ENCODE results near the gene MED12L. TPM values are rescaled to one million over a fixed set of nuclear protein-coding genes. Genes with fewer than 3 reads are reported as not detected.

The MED12L gene
- polyA plus RNA-seq, 1 of the 3 experiments (the other 2 are of a cell fraction): 0.03 TPM

DNA sequence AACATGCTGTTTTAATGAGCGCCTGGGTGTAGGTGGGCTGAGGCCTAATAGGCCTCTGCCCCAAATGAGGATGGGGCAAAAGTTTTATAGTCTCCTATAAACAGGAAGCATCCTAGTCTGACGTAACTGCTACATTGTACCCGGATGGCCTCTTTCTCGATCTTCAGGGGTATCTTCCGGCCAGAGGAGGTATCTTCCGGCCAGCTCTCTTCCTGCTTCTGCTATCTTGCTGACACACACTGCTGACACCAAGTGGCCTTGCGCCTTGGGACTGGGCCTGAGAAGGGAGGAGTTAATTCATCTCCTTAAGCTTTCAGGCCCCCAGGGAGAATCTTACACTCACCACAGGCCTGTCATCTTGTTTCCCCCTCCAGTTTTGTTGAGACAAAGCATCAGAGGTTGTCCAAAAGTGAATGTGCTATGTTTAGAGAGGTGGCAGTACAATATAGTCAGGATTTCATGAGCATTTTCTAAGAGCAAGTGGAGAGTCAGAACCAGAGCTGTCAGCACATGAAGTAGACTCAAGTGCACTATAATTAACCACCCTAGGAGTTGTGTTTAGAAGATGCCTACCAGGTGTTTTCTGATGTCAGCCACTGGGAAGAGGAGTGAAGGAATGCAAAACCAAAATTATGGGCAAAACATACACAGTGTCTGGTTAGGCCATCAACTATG is 391.0 kb downstream of the MED12L start:
- ChIA-PET CTCF (interaction anchor here (1.2 to 9.0 kb wide), 2 partner anchors 8 to 362 kb away, joined by 3 to 57 read pairs; no protein-coding TSS in a partner anchor), POLR2A (no interaction called here)
- Histone ChIP-seq H3K27ac (ENCODE audit: low read depth in 2 of 2, low read length in 1 of 2) (no peak overlapping the region), H3K9me2 (no peaks in the 10 kb centered on the region), H3K27me3 (ENCODE audit: insufficient read depth) (no peaks in the 10 kb centered on the region), H3K9me3 (no peaks in the 10 kb centered on the region; the same call in 1 of the 2 replicates), H3K36me3 (replicated peaks in 1 of 2; ENCODE audit: control insufficient read depth in 1 of 2, insufficient read depth in 2 of 2, low read length in 1 of 2) (no peaks in the 10 kb centered on the region), H3K4me2 (no peak overlapping the region), H3F3A (replicated peaks; ENCODE audit: insufficient read depth) (no peaks in the 10 kb centered on the region), H3K4me3 (ENCODE audit: low read depth in 2 of 2, low read length in 1 of 2) (no peak overlapping the region), H4K20me1 (ENCODE audit: insufficient read depth) (peaks cover 3% of the 10 kb centered on the region; the same call in 1 of the 2 replicates), H2AFZ (ENCODE audit: low read depth) (no peak overlapping the region), H3K9ac (no peak overlapping the region), H3K4me1 (ENCODE audit: control insufficient read depth in 1 of 2, insufficient read depth in 2 of 2, low read depth in 1 of 2, low read length in 1 of 2) (peaks cover 0 to 8% of the 10 kb centered on the region in 2 experiments; a peak in 2 of 4 replicates), H3K79me2 (ENCODE audit: insufficient read depth) (no peaks in the 10 kb centered on the region)
- 43% methylated on average over 7 of the region's 7 CpGs for WGBS (ENCODE audit: low lambda C conversion rate)
- no peak for DNase-seq
- TF ChIP-seq FOSL2 (IDR thresholded peaks at IDR 0.05; ENCODE audit: borderline replicate concordance, low read depth): no peak
- TF ChIP-seq, protein P1, sequence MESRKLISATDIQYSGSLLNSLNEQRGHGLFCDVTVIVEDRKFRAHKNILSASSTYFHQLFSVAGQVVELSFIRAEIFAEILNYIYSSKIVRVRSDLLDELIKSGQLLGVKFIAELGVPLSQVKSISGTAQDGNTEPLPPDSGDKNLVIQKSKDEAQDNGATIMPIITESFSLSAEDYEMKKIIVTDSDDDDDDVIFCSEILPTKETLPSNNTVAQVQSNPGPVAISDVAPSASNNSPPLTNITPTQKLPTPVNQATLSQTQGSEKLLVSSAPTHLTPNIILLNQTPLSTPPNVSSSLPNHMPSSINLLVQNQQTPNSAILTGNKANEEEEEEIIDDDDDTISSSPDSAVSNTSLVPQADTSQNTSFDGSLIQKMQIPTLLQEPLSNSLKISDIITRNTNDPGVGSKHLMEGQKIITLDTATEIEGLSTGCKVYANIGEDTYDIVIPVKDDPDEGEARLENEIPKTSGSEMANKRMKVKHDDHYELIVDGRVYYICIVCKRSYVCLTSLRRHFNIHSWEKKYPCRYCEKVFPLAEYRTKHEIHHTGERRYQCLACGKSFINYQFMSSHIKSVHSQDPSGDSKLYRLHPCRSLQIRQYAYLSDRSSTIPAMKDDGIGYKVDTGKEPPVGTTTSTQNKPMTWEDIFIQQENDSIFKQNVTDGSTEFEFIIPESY (IDR thresholded peaks at IDR 0.05; ENCODE audit: borderline replicate concordance, low read depth): no peak
- TF ChIP-seq RXRA (IDR thresholded peaks at IDR 0.05; ENCODE audit: borderline replicate concordance, low read depth): no peak
- TF ChIP-seq EP300 (IDR thresholded peaks at IDR 0.05; ENCODE audit: borderline replicate concordance in 1 of 2, low read depth in 1 of 2, low read length in 1 of 2): no peak
- no peak for TF ChIP-seq ELF1 (IDR thresholded peaks at IDR 0.05)
- no peak for TF ChIP-seq CHD2 (IDR thresholded peaks at IDR 0.05; ENCODE audit: low read length, partially characterized antibody)
- TF ChIP-seq, protein P2, sequence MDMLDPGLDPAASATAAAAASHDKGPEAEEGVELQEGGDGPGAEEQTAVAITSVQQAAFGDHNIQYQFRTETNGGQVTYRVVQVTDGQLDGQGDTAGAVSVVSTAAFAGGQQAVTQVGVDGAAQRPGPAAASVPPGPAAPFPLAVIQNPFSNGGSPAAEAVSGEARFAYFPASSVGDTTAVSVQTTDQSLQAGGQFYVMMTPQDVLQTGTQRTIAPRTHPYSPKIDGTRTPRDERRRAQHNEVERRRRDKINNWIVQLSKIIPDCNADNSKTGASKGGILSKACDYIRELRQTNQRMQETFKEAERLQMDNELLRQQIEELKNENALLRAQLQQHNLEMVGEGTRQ (IDR thresholded peaks at IDR 0.05; ENCODE audit: borderline replicate concordance, low read depth, low read length): no peak
- TF ChIP-seq, protein P3, sequence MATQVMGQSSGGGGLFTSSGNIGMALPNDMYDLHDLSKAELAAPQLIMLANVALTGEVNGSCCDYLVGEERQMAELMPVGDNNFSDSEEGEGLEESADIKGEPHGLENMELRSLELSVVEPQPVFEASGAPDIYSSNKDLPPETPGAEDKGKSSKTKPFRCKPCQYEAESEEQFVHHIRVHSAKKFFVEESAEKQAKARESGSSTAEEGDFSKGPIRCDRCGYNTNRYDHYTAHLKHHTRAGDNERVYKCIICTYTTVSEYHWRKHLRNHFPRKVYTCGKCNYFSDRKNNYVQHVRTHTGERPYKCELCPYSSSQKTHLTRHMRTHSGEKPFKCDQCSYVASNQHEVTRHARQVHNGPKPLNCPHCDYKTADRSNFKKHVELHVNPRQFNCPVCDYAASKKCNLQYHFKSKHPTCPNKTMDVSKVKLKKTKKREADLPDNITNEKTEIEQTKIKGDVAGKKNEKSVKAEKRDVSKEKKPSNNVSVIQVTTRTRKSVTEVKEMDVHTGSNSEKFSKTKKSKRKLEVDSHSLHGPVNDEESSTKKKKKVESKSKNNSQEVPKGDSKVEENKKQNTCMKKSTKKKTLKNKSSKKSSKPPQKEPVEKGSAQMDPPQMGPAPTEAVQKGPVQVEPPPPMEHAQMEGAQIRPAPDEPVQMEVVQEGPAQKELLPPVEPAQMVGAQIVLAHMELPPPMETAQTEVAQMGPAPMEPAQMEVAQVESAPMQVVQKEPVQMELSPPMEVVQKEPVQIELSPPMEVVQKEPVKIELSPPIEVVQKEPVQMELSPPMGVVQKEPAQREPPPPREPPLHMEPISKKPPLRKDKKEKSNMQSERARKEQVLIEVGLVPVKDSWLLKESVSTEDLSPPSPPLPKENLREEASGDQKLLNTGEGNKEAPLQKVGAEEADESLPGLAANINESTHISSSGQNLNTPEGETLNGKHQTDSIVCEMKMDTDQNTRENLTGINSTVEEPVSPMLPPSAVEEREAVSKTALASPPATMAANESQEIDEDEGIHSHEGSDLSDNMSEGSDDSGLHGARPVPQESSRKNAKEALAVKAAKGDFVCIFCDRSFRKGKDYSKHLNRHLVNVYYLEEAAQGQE (IDR thresholded peaks at IDR 0.05; ENCODE audit: low read depth, low read length): no peak
- TF ChIP-seq, protein P4, sequence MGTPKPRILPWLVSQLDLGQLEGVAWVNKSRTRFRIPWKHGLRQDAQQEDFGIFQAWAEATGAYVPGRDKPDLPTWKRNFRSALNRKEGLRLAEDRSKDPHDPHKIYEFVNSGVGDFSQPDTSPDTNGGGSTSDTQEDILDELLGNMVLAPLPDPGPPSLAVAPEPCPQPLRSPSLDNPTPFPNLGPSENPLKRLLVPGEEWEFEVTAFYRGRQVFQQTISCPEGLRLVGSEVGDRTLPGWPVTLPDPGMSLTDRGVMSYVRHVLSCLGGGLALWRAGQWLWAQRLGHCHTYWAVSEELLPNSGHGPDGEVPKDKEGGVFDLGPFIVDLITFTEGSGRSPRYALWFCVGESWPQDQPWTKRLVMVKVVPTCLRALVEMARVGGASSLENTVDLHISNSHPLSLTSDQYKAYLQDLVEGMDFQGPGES (IDR thresholded peaks at IDR 0.05; ENCODE audit: low read depth, low read length): no peak
- TF ChIP-seq, protein P5, sequence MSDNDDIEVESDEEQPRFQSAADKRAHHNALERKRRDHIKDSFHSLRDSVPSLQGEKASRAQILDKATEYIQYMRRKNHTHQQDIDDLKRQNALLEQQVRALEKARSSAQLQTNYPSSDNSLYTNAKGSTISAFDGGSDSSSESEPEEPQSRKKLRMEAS (IDR thresholded peaks at IDR 0.05; ENCODE audit: low read depth): no peak
- no peak for TF ChIP-seq TAF1 (IDR thresholded peaks at IDR 0.05; ENCODE audit: borderline replicate concordance, low read depth, low read length)
- TF ChIP-seq RAD21 (IDR thresholded peaks at IDR 0.05; ENCODE audit: low read length): no peak

Measured in SK-N-SH (cell line).